ENCODE results near the gene RAB15. TPM values are rescaled to one million over a fixed set of nuclear protein-coding genes. Genes with fewer than 3 reads are reported as not detected.
A peak's percentile ranks its signal among the peaks of the same experiment; 100 is the strongest.

RAB15 gene
- total RNA-seq (1 to 10 TPM; 4.8 to 5.8 TPM), total RNA-seq (2.7 to 7.4 reads per million in 2 donors)

- Mint-ChIP-seq H3K4me1 (peaks cover 14% of the 10 kb centered on the region), H3K36me3 (ENCODE audit: low read depth) (no peaks in the 10 kb centered on the region), H3K4me3 (peak within 1 kb of the TSS; percentile 92), H3K27ac (peak within 1 kb of the TSS; percentile 74), H3K27me3 (no peaks in the 10 kb centered on the region)
- peak; percentile 27 to 52 (median 40) for DNase-seq
- H3K9me3 ChIP-seq (ENCODE audit: control insufficient read depth, low read length, poor library complexity, severe bottlenecking), result no peaks in the 10 kb centered on the region
- ATAC-seq, result peak; percentile 70
These were observed at the start of gene RAB15 for GRCh38 chr14:64971943-64972791. Gene RAB15 (minus strand): TSS chr14:64972336. CDS start chr14:64972076, 260 bp downstream.

DNA sequence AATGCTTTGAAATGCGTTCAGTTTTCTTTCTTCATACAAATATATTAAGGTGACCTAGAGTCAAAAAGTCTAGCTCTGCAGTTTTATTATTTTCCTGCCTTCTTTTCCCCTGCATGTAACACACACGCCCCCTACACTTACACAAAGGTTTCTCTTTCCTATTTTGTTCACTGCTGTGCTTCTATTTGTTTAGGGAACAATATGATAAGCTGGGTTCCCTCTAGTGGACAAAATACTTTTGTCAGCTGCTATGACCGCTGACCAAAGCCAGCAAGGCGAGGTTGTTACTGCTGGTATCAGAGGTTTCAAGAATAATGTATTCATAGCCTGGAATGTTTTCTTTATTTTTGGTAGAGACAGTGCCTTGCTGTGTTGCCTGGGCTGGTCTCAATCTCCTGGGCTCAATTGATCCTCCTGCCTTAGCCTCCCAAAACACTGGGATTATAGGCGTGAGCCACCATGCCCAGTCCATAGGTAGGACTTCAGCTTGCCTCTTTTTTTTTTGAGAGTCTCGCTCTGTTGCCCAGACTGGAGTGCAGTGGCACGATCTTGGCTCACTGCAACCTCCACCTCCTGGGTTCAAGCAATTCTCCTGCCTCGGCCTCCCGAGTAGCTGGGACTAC, 47.9 kb upstream of the RAB15 start:
- Mint-ChIP-seq H3K4me3 (no peak overlapping the region), H3K27ac (no peak overlapping the region), H3K27me3 (no peaks in the 10 kb centered on the region), H3K36me3 (ENCODE audit: low read depth) (peaks cover 2% of the 10 kb centered on the region), H3K4me1 (peaks cover 2% of the 10 kb centered on the region)
- H3K9me3 ChIP-seq (ENCODE audit: control insufficient read depth, low read length, poor library complexity, severe bottlenecking), result no peaks in the 10 kb centered on the region
- ATAC-seq (no peak), DNase-seq (no peak)

DNA sequence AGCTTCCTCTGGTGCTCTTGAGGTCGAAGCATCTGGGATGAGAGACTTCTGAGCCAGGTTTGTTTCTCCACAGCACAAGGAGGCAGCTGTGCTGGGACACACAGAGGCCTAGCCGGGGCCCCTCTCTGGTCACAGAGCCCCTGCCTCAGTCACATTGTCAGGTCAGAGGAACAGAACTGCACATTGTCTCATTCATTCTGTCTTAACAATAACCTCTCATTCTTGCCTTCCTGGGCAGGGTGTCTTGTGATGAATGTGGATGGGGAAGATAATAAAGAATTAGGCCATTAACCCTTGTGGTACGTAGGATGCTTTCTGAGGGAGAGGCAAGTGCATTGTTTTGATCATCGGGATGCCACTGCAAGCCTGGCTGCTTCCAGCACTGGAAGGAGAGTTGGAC, 44.3 kb upstream of the RAB15 start:
- DNase-seq (no peak), ATAC-seq (no peak)
- Mint-ChIP-seq H3K36me3 (ENCODE audit: low read depth) (peaks cover 9% of the 10 kb centered on the region), H3K4me1 (peaks cover 2% of the 10 kb centered on the region), H3K4me3 (no peak overlapping the region), H3K27ac (peak overlapping the region; percentile 51), H3K27me3 (no peaks in the 10 kb centered on the region)
- no peaks in the 10 kb centered on the region for H3K9me3 ChIP-seq (ENCODE audit: control insufficient read depth, low read length, poor library complexity, severe bottlenecking)

GRCh38 chr14:65015391-65015790, 43.3 kb upstream of the RAB15 start:
- no peaks in the 10 kb centered on the region for H3K9me3 ChIP-seq (ENCODE audit: control insufficient read depth, low read length, poor library complexity, severe bottlenecking)
- Mint-ChIP-seq H3K27me3 (no peaks in the 10 kb centered on the region), H3K36me3 (ENCODE audit: low read depth) (peaks cover 13% of the 10 kb centered on the region), H3K4me3 (no peak overlapping the region), H3K27ac (no peak overlapping the region), H3K4me1 (peaks cover 2% of the 10 kb centered on the region)
- no peak for ATAC-seq
- DNase-seq, result no peak

GRCh38 chr14:65012353-65012752, 40.2 kb upstream of the RAB15 start:
- no peaks in the 10 kb centered on the region for H3K9me3 ChIP-seq (ENCODE audit: control insufficient read depth, low read length, poor library complexity, severe bottlenecking)
- H3K4me3 Mint-ChIP-seq, result no peak overlapping the region
- ATAC-seq (no peak), DNase-seq (no peak)
- H3K27me3 Mint-ChIP-seq, result no peaks in the 10 kb centered on the region
- peaks cover 11% of the 10 kb centered on the region for H3K4me1 Mint-ChIP-seq
- no peak overlapping the region for H3K27ac Mint-ChIP-seq
- H3K36me3 Mint-ChIP-seq (ENCODE audit: low read depth), result peaks cover 23% of the 10 kb centered on the region

DNA sequence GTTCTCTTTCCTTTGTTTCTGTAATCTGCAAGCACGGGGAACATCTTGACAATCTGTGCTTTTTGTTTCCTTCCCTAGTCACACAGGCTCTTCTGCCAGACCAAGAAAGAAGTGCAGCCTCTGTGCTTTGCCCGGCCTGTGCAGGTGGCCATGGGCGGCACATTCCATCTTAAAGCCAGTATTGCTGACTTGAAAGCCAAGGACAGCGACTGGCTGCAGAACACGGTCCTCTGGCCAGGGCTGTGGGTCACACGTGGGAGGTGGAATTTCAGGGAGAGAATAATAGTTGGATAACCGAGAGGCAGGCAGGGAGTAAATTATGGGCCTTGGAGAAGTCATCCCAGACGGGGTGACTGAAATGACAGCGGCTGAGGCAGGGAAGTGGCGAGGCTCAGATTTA, 39.4 kb upstream of the RAB15 start:
- ATAC-seq (no peak), DNase-seq (no peak)
- H3K36me3 Mint-ChIP-seq (ENCODE audit: low read depth), result peaks cover 22% of the 10 kb centered on the region
- no peaks in the 10 kb centered on the region for H3K9me3 ChIP-seq (ENCODE audit: control insufficient read depth, low read length, poor library complexity, severe bottlenecking)
- peaks cover 11% of the 10 kb centered on the region for H3K4me1 Mint-ChIP-seq
- no peaks in the 10 kb centered on the region for H3K27me3 Mint-ChIP-seq
- H3K27ac Mint-ChIP-seq, result no peak overlapping the region
- no peak overlapping the region for H3K4me3 Mint-ChIP-seq

DNA sequence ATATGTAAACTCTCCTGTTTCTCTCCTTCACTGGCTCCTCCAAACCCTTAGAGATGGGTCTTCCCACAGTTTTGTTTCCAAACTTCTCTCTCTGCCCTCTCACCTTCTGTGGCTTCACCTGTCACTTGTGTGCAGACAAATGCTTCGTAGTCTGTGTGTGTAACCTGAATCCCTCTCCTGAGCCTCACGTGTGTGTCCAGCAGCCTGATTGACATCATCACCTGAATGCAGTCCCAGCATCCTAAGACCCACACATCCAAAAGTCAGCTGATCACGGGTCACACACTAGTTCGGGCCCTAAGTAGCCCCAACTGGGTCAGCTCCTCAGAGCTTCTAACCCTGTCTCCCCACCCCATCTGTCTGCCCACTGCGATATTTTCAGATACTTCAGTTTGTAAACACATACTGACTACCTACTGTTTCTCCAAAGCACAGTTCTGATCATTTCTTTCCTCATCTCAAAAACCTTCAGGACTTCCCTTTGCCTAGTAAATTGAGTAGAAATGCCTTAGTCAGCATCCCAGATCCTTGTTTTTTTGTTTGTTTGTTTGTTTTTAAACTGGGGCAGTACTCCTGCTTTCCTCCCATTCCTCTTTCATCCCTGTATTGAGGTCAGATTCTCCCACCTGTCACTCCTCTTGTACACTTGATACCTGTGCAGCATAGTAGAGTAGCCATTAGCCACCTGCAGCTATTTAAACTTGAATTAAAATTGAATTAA, 38.2 kb upstream of the RAB15 start:
- no peaks in the 10 kb centered on the region for H3K27me3 Mint-ChIP-seq
- peaks cover 13% of the 10 kb centered on the region for H3K4me1 Mint-ChIP-seq
- H3K36me3 Mint-ChIP-seq (ENCODE audit: low read depth), result peaks cover 23% of the 10 kb centered on the region
- H3K27ac Mint-ChIP-seq, result peak overlapping the region; percentile 53
- ATAC-seq (no peak), DNase-seq (no peak)
- no peak overlapping the region for H3K4me3 Mint-ChIP-seq
- H3K9me3 ChIP-seq (ENCODE audit: control insufficient read depth, low read length, poor library complexity, severe bottlenecking), result no peaks in the 10 kb centered on the region

- peaks cover 20% of the 10 kb centered on the region for H3K36me3 Mint-ChIP-seq (ENCODE audit: low read depth)
- H3K9me3 ChIP-seq (ENCODE audit: control insufficient read depth, low read length, poor library complexity, severe bottlenecking), result no peaks in the 10 kb centered on the region
- DNase-seq (no peak), ATAC-seq (no peak)
- no peak overlapping the region for H3K27ac Mint-ChIP-seq
- no peaks in the 10 kb centered on the region for H3K27me3 Mint-ChIP-seq
- H3K4me3 Mint-ChIP-seq, result no peak overlapping the region
- H3K4me1 Mint-ChIP-seq, result peaks cover 23% of the 10 kb centered on the region
These were observed 35.1 kb upstream of the RAB15 start for GRCh38 chr14:65007202-65007601.

DNA sequence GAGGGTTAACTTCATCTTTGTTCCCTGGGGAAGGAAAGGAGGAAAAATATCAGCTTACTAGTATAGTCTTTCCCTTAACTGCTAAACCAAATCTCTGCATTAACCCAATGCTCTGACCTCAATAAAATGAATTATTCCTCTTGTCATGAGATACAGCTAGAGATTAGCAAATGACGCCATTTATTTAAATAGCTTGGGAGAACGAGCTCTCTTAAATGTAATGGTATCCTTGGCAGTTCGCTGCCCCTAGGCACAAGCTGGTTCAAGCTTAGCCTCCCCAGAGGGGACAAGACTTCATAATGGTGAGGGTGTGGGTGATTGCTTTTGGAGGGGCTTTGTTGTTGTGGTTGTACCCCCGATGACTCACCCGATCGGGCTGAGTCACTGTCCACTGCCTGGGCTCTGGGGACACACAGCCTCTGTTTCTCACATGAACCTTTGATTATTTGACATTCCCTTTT, 34.2 kb upstream of the RAB15 start:
- H3K27ac Mint-ChIP-seq, result peak overlapping the region; percentile 59

GRCh38 chr14:65003394-65003793, 31.3 kb upstream of the RAB15 start:
- Mint-ChIP-seq H3K4me1 (peaks cover 26% of the 10 kb centered on the region), H3K4me3 (no peak overlapping the region), H3K27me3 (no peaks in the 10 kb centered on the region), H3K36me3 (ENCODE audit: low read depth) (peaks cover 7% of the 10 kb centered on the region), H3K27ac (no peak overlapping the region)
- H3K9me3 ChIP-seq (ENCODE audit: control insufficient read depth, low read length, poor library complexity, severe bottlenecking), result no peaks in the 10 kb centered on the region
- DNase-seq, result no peak
- no peak for ATAC-seq

More for the DNA sequence above, 34.2 kb upstream of the RAB15 start:
- DNase-seq, result no peak
- H3K4me3 Mint-ChIP-seq, result no peak overlapping the region
- H3K36me3 Mint-ChIP-seq (ENCODE audit: low read depth), result peaks cover 16% of the 10 kb centered on the region
- no peaks in the 10 kb centered on the region for H3K27me3 Mint-ChIP-seq
- H3K4me1 Mint-ChIP-seq, result peaks cover 28% of the 10 kb centered on the region
- no peaks in the 10 kb centered on the region for H3K9me3 ChIP-seq (ENCODE audit: control insufficient read depth, low read length, poor library complexity, severe bottlenecking)
- ATAC-seq, result no peak

- Mint-ChIP-seq H3K4me1 (peaks cover 26% of the 10 kb centered on the region), H3K27ac (no peak overlapping the region), H3K27me3 (no peaks in the 10 kb centered on the region), H3K36me3 (ENCODE audit: low read depth) (peaks cover 6% of the 10 kb centered on the region), H3K4me3 (no peak overlapping the region)
- no peak for ATAC-seq
- no peak for DNase-seq
- no peaks in the 10 kb centered on the region for H3K9me3 ChIP-seq (ENCODE audit: control insufficient read depth, low read length, poor library complexity, severe bottlenecking)
These were observed 30.6 kb upstream of the RAB15 start for GRCh38 chr14:65002586-65003210.

- ATAC-seq (no peak), DNase-seq (no peak)
- no peaks in the 10 kb centered on the region for H3K27me3 Mint-ChIP-seq
- H3K4me3 Mint-ChIP-seq, result no peak overlapping the region
- H3K27ac Mint-ChIP-seq, result no peak overlapping the region
- H3K9me3 ChIP-seq (ENCODE audit: control insufficient read depth, low read length, poor library complexity, severe bottlenecking), result no peaks in the 10 kb centered on the region
- peaks cover 6% of the 10 kb centered on the region for H3K36me3 Mint-ChIP-seq (ENCODE audit: low read depth)
- peaks cover 31% of the 10 kb centered on the region for H3K4me1 Mint-ChIP-seq
These were observed 29.6 kb upstream of the RAB15 start for GRCh38 chr14:65001723-65002122.
